Skeletal muscle tissue (tissue), 4 donors: ENCODE results near the gene RNF115. TPM values are rescaled to one million over a fixed set of nuclear protein-coding genes. Genes with fewer than 3 reads are reported as not detected.

Source experiments
- H3K27ac ChIP-seq: one replicate; pipeline ENCODE4 v1.7.0; 2013; ENCODE audit warnings: mild to moderate bottlenecking, low read depth, low read length, inconsistent platforms
- H3K27me3 ChIP-seq, 3 donors: one replicate each; pipeline ENCODE4 v1.7.0; 2013; ENCODE audit warnings: low read length in 3 of 3; ENCODE audit not compliant: control insufficient read depth in 3 of 3, insufficient read depth in 3 of 3
- H3K36me3 ChIP-seq, 3 donors: one replicate each; pipeline ENCODE4 v1.7.0; 2013; ENCODE audit warnings: low read length in 3 of 3; ENCODE audit not compliant: control insufficient read depth in 3 of 3, insufficient read depth in 3 of 3
- H3K4me1 ChIP-seq, 3 donors: one replicate each; pipeline ENCODE4 v1.7.0; 2013; ENCODE audit warnings: low read length in 3 of 3, mild to moderate bottlenecking in 3 of 3; ENCODE audit not compliant: control insufficient read depth in 3 of 3, insufficient read depth in 3 of 3
- H3K4me3 ChIP-seq, 3 donors: one replicate each; pipeline ENCODE4 v1.7.0; 2013; ENCODE audit warnings: low read length in 3 of 3
- H3K9ac ChIP-seq, 3 donors: one replicate each; pipeline ENCODE4 v1.7.0; 2013; ENCODE audit warnings: low read length in 3 of 3, mild to moderate bottlenecking in 3 of 3, moderate library complexity in 2 of 3, low read depth in 1 of 3
- H3K9me3 ChIP-seq, 3 donors: one replicate each; pipeline ENCODE4 v1.7.0; 2013; ENCODE audit warnings: low read length in 3 of 3; ENCODE audit not compliant: control insufficient read depth in 3 of 3
- total RNA-seq: library from RNA; depleted of rRNA; stranded (reverse); fragments of >200 nt; gene quantifications from one replicate; pipeline ENCODE4 v1.2.3, GENCODE V29; 2014
- donor health status: Osteomylitis.

Gene RNF115
- total RNA-seq, 1 donor from 2014 or later, result 13.6 TPM

DNA sequence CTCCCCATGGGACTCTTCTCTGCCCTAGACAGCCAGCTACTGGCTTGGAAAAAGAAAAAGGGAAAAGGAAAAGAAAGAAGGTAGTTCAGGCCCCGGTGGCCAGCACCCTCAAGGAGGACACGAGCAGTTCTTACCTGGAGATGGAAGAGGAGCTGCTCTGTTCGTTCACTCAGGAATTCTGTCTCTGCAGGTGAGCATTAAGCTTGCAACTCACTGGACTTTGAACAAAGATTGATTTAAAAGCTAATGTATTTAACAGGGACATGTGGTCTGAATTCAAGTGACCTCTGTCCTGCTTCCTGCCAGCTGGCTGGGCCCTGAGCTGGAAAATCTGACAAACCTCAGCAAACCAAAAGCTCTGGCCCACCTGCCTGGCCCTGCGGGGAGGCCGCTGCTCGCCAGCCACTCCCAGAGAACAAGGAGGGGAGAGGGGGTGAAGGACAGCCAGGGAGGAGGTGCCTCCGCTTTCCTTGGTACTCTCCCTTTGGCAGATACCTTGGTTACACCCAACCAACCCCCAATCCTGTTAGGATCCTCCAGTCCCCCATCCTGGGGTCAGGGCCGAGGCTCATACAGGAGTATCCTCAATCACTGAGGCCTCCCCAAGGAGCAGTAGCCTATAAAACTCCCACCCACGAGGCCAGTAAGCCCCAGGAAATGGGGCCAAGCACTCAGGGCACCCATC, 116.6 kb downstream of the RNF115 start, which contains the start of gene PDZK1:
PDZK1 (minus strand) TSS at position 186 of the 685 bp plus-strand sequence. CDS start 19,347 bp downstream, outside the sequence.
- no peaks in the 10 kb centered on the region for H3K36me3 ChIP-seq
- peaks cover 0 to 5% (median 0%) of the 10 kb centered on the region in 3 donors for H3K27me3 ChIP-seq
- H3K4me1 ChIP-seq, result no peaks in the 10 kb centered on the region
- H3K27ac ChIP-seq, result no peak within 1 kb of the TSS
- no peak within 1 kb of the TSS for H3K9ac ChIP-seq
- H3K9me3 ChIP-seq, result no peaks in the 10 kb centered on the region
- H3K4me3 ChIP-seq, result no peak within 1 kb of the TSS

DNA sequence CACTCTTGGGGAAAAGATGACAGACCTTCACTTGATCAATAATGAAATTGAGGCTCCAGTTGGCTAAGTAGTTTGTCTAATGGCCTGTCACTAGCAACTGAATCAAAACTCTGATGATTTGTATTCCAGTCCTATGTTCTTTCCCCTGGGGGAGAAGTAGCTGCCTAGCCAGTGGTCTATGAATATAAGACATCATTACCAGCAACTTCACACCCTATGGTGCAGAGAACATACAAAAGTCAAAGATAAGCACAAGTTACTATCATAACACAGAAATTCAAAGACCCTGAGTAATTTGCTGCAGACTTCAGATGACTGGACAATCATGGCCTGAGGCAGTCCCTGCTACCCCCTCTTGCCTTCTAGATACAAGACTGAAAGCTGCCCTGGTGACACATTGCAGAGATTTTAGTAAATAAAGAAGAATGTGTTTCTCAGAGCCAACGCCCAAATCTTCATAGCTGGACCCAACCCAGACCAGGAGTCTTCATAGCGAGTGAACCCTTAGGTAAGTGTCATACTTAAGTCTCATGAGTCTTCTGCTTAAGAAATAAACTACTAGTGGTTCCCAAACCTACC, 117.7 kb downstream of the RNF115 start:
- Histone ChIP-seq H3K36me3 (no peaks in the 10 kb centered on the region), H3K27me3 (peaks cover 0 to 5% (median 0%) of the 10 kb centered on the region in 3 donors), H3K9me3 (no peaks in the 10 kb centered on the region), H3K27ac (no peak overlapping the region), H3K4me3 (no peak overlapping the region), H3K4me1 (no peaks in the 10 kb centered on the region), H3K9ac (no peak overlapping the region)

- Histone ChIP-seq H3K9me3 (no peaks in the 10 kb centered on the region), H3K27me3 (peaks cover 0 to 5% (median 0%) of the 10 kb centered on the region in 3 donors), H3K4me3 (no peak overlapping the region), H3K27ac (no peak overlapping the region), H3K9ac (no peak overlapping the region), H3K36me3 (no peaks in the 10 kb centered on the region), H3K4me1 (no peaks in the 10 kb centered on the region)
Measured at GRCh38 chr1:145705622-145706021, 118.3 kb downstream of the RNF115 start.

GRCh38 chr1:145702826-145703225, 121.1 kb downstream of the RNF115 start:
- H3K4me1 ChIP-seq, result no peaks in the 10 kb centered on the region
- no peaks in the 10 kb centered on the region for H3K9me3 ChIP-seq
- peaks cover 0 to 5% (median 0%) of the 10 kb centered on the region in 3 donors for H3K27me3 ChIP-seq
- H3K36me3 ChIP-seq, result no peaks in the 10 kb centered on the region
- H3K4me3 ChIP-seq, result no peak overlapping the region
- no peak overlapping the region for H3K27ac ChIP-seq
- no peak overlapping the region for H3K9ac ChIP-seq

DNA sequence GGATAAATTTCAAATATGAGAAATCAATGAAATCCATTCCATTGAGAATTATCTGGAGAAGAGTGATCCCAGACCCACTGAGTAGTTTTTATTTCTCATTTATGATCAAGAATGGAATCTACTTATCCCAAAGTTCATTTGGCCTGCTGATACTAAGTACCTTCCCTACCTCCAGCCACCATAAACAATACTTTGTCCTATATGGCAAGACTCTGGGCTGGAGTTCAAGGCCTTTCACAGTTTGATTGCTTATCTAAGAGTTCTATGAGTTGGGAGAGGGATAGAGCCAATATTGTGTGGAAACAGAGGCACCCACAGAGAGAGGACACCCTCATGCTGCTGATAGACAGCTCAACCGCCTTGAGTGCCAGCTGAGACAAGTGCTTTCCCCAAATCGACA, 121.8 kb downstream of the RNF115 start:
- H3K9me3 ChIP-seq, result no peaks in the 10 kb centered on the region
- H3K27me3 ChIP-seq, result peaks cover 0 to 5% (median 0%) of the 10 kb centered on the region in 3 donors
- H3K4me1 ChIP-seq, result no peaks in the 10 kb centered on the region
- H3K9ac ChIP-seq, result no peak overlapping the region
- no peak overlapping the region for H3K4me3 ChIP-seq
- H3K27ac ChIP-seq, result no peak overlapping the region
- H3K36me3 ChIP-seq, result no peaks in the 10 kb centered on the region

- H3K27me3 ChIP-seq, result peaks cover 0 to 5% (median 0%) of the 10 kb centered on the region in 3 donors
- no peak overlapping the region for H3K4me3 ChIP-seq
- no peaks in the 10 kb centered on the region for H3K4me1 ChIP-seq
- no peak overlapping the region for H3K27ac ChIP-seq
- H3K9ac ChIP-seq, result no peak overlapping the region
- no peaks in the 10 kb centered on the region for H3K36me3 ChIP-seq
- no peaks in the 10 kb centered on the region for H3K9me3 ChIP-seq
Measured at GRCh38 chr1:145701306-145701862, 122.5 kb downstream of the RNF115 start.

DNA sequence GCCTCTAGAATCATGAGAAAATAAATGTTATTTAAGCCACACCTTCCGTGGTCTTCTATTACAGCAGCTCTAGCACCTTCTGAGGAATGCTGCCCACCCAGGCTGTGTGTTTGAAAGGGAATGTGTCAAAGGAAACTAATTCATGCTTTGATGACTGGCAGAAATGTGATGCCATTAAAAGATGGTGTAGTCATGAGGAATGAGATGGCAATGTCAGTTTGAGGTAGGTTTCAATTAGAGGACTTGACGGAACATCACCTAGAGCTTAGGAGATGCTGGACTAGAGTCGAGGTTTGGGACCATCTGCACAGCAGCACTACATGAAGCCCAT, 127.3 kb downstream of the RNF115 start:
- Histone ChIP-seq H3K9ac (no peak overlapping the region), H3K27me3 (no peaks in the 10 kb centered on the region), H3K27ac (no peak overlapping the region), H3K9me3 (no peaks in the 10 kb centered on the region), H3K4me1 (no peaks in the 10 kb centered on the region), H3K36me3 (no peaks in the 10 kb centered on the region), H3K4me3 (no peak overlapping the region)

GRCh38 chr1:145695821-145696629, 127.9 kb downstream of the RNF115 start:
- Histone ChIP-seq H3K36me3 (no peaks in the 10 kb centered on the region), H3K9ac (no peak overlapping the region), H3K4me3 (no peak overlapping the region), H3K27ac (no peak overlapping the region), H3K9me3 (no peaks in the 10 kb centered on the region), H3K4me1 (no peaks in the 10 kb centered on the region), H3K27me3 (no peaks in the 10 kb centered on the region)

DNA sequence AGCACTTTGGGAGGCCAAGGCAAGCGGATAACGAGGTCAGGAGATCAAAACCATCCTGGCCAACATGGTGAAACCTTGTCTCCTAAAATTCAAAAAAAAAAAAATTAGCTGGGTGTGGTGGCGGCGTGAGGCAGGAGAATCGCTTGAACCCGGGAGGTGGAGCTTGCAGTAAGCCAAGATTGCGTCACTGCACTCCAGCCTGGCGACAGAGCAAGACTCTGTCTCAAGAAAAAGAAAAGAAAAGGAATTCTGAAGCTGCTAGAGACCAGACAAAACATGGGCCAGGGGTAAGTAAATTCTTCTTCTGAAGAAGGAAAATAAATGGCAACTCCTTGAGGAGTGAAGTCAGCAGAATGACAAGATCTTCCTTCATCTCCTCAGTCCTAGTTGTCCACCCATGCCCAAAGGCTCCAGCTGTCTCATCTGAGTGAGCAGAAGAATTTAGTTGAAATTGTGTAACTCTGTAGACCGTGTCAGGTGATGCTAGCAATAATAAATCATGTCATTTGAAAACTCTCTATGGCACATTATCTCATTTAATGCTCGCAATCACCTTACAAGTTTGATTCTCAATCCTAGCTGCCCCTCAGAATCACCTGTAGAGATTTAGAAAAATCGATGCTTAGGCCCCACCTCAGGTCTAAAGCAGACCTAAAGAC, 131.0 kb downstream of the RNF115 start:
- Histone ChIP-seq H3K27ac (no peak overlapping the region), H3K36me3 (no peaks in the 10 kb centered on the region), H3K4me1 (no peaks in the 10 kb centered on the region), H3K4me3 (no peak overlapping the region), H3K27me3 (no peaks in the 10 kb centered on the region), H3K9ac (no peak overlapping the region), H3K9me3 (no peaks in the 10 kb centered on the region)
